Frontal cortex (tissue), 4 donors: ENCODE measurements around the gene BAHCC1. TPM values are rescaled to one million over a fixed set of nuclear protein-coding genes. Genes with fewer than 3 reads are reported as not detected.

ENCODE experiments used
- DNase-seq, 2 donors: peaks; one replicate each; pipeline ENCODE4 v3.0.0; 2012; ENCODE audit warnings: low spot score in 2 of 2
- FAIRE-seq: peaks from 2 replicates; lab custom pipeline; 2012; peaks lifted over from hg19 to GRCh38; lab: Jason Lieb, UNC
- total RNA-seq: library from RNA; depleted of rRNA; stranded (reverse); fragments of >200 nt; gene quantifications from one replicate; pipeline ENCODE4 v1.2.3, GENCODE V29; 2014
- donor health status: control.
- donor health status: control.
- donor health status: control.

Gene BAHCC1
- total RNA-seq, 1 donor from 2014 or later: 5.7 TPM

GRCh38 chr17:81452551-81452950 is 57.3 kb downstream of the BAHCC1 start:
- FAIRE-seq: no peak
- DNase-seq: no peak

DNA sequence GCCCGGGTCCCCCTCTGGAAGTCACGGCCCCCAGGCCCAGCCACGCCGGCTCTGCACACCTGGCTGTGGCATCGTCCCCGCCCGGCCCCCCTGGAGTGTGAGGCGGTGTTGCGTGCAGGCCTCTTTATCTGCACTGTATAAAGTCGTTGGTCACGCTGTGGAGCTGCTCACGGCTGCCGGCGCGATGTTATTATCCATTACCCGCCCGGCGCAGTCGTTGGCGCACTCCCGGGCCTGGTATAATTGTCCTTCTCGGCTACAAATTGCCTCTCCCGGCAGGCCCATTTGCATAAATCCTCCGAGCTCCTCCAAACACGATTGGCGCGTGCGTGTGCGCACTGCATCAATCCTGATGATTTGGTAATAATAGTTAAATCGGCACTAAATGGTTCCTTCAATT is 57.8 kb downstream of the BAHCC1 start:
- FAIRE-seq (no peak), DNase-seq (no peak)

- DNase-seq (no peak), FAIRE-seq (no peak)
These were observed 58.5 kb downstream of the BAHCC1 start for GRCh38 chr17:81453712-81454111.

- no peak for DNase-seq
- FAIRE-seq: no peak
These were observed 59.2 kb downstream of the BAHCC1 start for GRCh38 chr17:81454473-81454872.

DNA sequence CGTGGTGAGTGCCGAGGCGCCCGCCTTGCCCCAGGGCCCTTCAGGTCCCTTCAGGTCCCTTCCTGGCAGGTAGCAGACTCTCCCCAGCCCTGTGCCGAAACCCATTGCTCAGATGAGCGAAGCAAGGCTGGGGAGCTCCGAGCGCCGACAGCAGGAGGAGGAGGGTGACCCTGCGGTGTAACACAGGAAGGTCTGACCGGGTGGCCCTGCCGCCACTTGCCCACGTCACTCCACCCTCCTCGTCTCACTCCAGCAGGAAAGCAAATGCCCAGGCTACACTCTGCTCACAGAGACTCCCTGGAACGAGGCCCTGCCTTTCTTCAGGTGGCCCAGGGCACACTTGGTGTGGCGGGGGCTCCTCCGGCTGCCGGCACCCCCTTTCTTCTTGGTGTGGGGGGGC is 60.1 kb downstream of the BAHCC1 start:
- DNase-seq (no peak), FAIRE-seq (no peak)

GRCh38 chr17:81456091-81456490 is 60.8 kb downstream of the BAHCC1 start:
- FAIRE-seq: no peak

GRCh38 chr17:81456798-81457197 is 61.5 kb downstream of the BAHCC1 start:
- DNase-seq: no peak
- no peak for FAIRE-seq

More at GRCh38 chr17:81456091-81456490, 60.8 kb downstream of the BAHCC1 start:
- no peak for DNase-seq

- FAIRE-seq (no peak), DNase-seq (no peak)
These were observed 62.1 kb downstream of the BAHCC1 start for GRCh38 chr17:81457401-81457800.

- no peak for DNase-seq
These were observed 62.8 kb downstream of the BAHCC1 start for GRCh38 chr17:81457917-81458555.

GRCh38 chr17:81458628-81459027 is 63.4 kb downstream of the BAHCC1 start:
- DNase-seq: no peak
- FAIRE-seq: no peak

More at GRCh38 chr17:81457917-81458555, 62.8 kb downstream of the BAHCC1 start:
- no peak for FAIRE-seq

DNA sequence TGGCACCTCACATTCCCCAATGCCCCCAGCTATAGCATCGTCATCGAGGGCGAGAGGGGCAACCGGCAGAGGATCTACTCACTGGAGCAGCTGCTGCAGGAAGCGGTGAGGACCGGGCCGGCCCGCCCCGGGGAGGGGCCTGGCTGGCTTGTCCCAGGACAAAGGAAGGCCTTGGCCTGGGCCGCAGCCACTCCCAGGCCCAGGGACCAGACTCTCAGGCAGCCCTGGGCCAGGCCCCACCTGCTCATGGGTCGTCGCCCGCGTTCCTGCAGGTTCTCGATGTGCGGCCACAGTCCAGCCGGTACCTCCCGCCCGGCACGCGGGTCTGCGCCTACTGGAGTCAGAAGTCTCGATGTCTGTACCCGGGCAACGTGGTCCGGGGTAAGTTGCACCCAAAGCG is 64.0 kb downstream of the BAHCC1 start:
- DNase-seq (no peak), FAIRE-seq (no peak)

DNA sequence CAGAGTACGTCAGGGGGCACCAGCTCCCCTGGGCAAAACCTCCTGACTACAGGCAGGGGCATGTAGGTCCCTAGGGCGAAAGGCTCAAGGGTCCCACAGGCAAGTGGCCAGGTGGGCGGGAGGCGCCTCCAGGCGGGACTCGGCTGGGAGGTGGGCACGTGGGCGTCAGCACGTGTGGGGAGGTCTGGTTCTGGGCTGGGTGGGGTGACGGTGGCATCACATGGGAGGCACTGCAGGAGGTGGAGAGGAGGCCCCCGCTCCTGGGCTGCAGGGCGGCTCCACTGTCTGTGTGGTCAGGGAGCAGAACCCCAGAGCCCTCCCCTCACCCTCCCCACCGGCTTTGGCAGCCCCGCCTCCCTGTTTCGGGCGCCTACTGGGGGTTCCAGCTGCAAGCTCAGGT is 64.6 kb downstream of the BAHCC1 start:
- FAIRE-seq (no peak), DNase-seq (no peak)

GRCh38 chr17:81460856-81461460 is 65.7 kb downstream of the BAHCC1 start:
- FAIRE-seq (no peak), DNase-seq (no peak)

DNA sequence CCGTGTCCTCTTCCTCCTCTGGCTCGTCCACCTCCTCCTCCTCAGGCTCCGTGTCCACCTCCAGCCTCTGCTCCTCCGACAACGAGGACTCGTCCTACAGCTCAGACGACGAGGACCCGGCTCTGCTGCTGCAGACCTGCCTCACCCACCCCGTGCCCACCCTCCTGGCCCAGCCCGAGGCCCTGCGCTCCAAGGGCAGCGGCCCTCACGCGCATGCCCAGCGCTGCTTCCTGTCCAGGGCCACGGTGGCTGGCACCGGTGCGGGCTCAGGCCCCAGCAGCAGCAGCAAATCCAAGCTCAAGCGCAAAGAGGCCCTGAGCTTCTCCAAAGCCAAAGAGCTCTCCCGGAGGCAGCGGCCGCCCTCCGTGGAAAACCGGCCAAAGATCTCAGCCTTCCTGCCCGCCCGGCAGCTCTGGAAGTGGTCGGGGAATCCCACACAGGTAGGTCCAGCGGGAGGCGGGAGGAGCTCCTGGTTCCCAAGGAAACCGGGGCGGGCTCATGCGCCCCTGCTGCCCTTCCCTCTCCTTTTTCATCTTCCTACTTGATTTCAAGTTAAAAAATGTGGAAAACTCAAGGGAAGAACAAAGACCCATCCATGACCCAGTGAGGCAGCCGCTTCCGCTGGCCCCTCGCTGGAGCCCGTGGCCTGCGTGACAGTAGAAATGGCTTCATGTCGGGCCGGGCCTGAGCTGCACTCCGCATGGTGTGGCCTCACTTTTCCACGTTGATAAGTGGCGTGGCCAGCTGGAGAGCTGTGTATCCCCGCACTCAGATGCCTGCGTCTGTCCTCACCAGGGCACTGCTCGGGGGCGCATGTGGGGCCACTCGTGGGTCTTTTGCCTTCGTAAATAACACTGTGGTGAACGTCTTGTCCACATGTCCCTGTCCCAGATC is 66.6 kb downstream of the BAHCC1 start:
- DNase-seq (no peak), FAIRE-seq (no peak)

GRCh38 chr17:81462506-81463125 is 67.4 kb downstream of the BAHCC1 start:
- no peak for FAIRE-seq
- DNase-seq: no peak

GRCh38 chr17:81463506-81463905 is 68.2 kb downstream of the BAHCC1 start:
- DNase-seq (no peak), FAIRE-seq (no peak)

- FAIRE-seq: no peak
- DNase-seq: no peak
These were observed 69.3 kb downstream of the BAHCC1 start for GRCh38 chr17:81464586-81464985.

DNA sequence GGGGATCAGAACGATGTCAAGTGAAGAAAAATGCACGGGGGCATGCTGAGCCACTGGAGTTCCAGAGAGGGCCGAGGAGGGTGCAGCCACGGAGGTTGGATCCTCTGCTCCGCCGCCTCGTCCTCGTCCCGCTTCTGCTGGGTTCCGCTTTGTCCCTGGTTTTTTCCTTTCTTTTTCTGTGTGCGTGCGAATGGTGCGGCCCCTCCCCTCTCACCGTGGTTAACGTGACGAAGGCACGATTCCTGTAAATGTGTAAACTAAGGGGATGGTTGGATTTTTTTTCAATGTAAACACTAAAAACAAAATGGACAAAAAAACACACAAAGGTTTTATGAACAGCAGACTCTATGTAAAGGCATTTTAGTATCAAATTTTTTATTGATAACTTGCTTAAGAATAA is 70.7 kb downstream of the BAHCC1 start:
- FAIRE-seq (no peak), DNase-seq (no peak)

DNA sequence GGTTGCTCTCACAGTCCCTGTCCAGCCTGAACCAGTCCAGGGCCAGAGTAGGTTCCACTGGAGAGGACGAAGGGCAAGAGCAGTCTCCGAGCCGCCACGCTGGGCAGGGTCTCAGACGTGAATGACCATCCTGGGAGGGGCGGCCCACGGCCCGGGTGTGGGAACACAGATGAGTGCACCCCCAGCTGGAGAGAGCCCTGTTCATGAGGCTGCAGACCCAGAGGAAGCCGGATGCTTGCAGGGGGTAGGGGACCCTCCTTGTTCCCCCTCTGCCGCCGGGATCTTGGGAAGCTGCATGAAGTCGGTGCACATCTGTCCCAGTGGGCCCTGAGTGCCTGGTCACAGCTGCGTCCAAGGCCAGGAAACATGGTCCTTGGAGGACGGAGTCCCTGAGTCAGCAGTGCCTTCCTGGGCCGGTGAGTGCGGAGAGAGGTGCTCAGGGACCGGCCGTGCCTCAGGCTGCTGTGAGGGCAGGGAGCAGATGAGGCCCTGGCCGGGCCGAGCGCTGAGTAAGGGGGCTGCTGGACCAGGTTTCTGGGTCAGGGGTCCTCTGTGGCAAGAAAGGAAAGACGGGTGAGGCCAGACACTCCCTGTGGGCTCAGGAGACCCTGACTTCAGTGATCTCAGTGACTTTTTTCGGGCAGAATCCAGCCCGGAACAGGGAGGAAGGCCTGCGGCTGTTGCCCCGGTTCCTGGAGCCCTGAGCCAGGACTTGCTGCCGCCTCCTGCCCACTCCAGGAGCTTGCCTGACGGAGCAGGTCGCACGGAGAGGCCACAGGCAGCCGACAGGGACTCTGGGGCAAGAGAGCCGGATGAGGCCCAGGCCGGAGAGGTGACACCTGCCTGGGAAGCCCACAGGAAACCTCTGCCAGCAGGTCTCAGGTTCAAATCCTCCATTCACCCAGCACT is 71.6 kb downstream of the BAHCC1 start:
- no peak for DNase-seq
- no peak for FAIRE-seq
